Body of pancreas (tissue), 4 donors: ENCODE results near the gene WFDC2.

Experiments used
- CTCF ChIP-seq, 7 experiments: fragments of 450-650 bp in 4 of 7; fragments of 200-600 bp in 3 of 7; sonication (generic) in 3 of 7; IDR thresholded peaks; one replicate each; pipeline ENCODE4 v1.5.1; 2016 to 2019; ENCODE audit warnings: antibody characterized with exemption in 7 of 7
- POLR2A ChIP-seq, 3 donors: fragments of 450-650 bp; IDR thresholded peaks; one replicate each; pipeline ENCODE4 v1.6.1; 2016; ENCODE audit warnings: antibody characterized with exemption in 3 of 3, mild to moderate bottlenecking in 2 of 3

GRCh38 chr20:45503403-45503802, 33.9 kb downstream of the WFDC2 start:
- no peak for TF ChIP-seq CTCF (IDR thresholded peaks at IDR 0.05)
- no peak for TF ChIP-seq POLR2A (IDR thresholded peaks at IDR 0.05)
